ENCODE results near the gene LIPM. TPM values are rescaled to one million over a fixed set of nuclear protein-coding genes. Genes with fewer than 3 reads are reported as not detected.

The LIPM gene
- total RNA-seq, 8 experiments from 2014 or later, result not detected

- ATAC-seq (replicated peaks in 6 of 8), result no peak
- WGBS, 10 experiments, result 40 to 100% (median 67%) methylated on average over 1 of the region's 1 CpG; no CpG with 5 or more reads in 2 of the 10 experiments
- in situ Hi-C loops (cut with MboI; ENCODE audit: low pct_unique_long_range_greater_than_20kb in 2 of 9, low sequenced_read_pairs in 9 of 9, unreplicated experiment in 9 of 9), result no loop called here
These were observed 48.2 kb downstream of the LIPM start for GRCh38 chr10:88850712-88851111.

GRCh38 chr10:88851706-88852105 lies 49.2 kb downstream of the LIPM start, which contains the start of gene ANKRD22:
TSS of gene ANKRD22 (minus strand) at chr10:88851844. CDS start at chr10:88851607, 237 bp downstream.
- Histone ChIP-seq H3K27ac (no peak within 1 kb of the TSS), H3K4me1 (replicated peaks in 1 of 2) (no peaks in the 10 kb centered on the region), H3K4me3 (no peak within 1 kb of the TSS)
- ATAC-seq (replicated peaks in 6 of 8), result peak in 2 of 8 experiments; percentile 65 to 67
- 29 to 90% (median 78%) methylated on average over 1 to 5 of the region's 5 CpGs; no CpG with 5 or more reads in 1 of the 10 experiments for WGBS, 10 experiments
- in situ Hi-C loops (cut with MboI; ENCODE audit: low pct_unique_long_range_greater_than_20kb in 2 of 9, low sequenced_read_pairs in 9 of 9, unreplicated experiment in 9 of 9), result no loop called here

More at GRCh38 chr10:88850712-88851111, 48.2 kb downstream of the LIPM start:
- Histone ChIP-seq H3K4me3 (no peak overlapping the region), H3K4me1 (replicated peaks in 1 of 2) (no peaks in the 10 kb centered on the region), H3K27ac (no peak overlapping the region)

GRCh38 chr10:88852327-88852726 lies 49.8 kb downstream of the LIPM start:
- no peak for ATAC-seq (replicated peaks in 6 of 8)

GRCh38 chr10:88853155-88853881 lies 50.8 kb downstream of the LIPM start:
- H3K4me3 ChIP-seq, result no peak overlapping the region
- H3K4me1 ChIP-seq (replicated peaks in 1 of 2), result no peaks in the 10 kb centered on the region
- no peak overlapping the region for H3K27ac ChIP-seq
- WGBS, 10 experiments, result 43 to 83% (median 65%) methylated on average over 2 to 4 of the region's 4 CpGs
- in situ Hi-C loops (cut with MboI; ENCODE audit: low pct_unique_long_range_greater_than_20kb in 2 of 9, low sequenced_read_pairs in 9 of 9, unreplicated experiment in 9 of 9), result no loop called here
- ATAC-seq (replicated peaks in 6 of 8), result peak in 2 of 8 experiments; percentile 77 to 87

More at GRCh38 chr10:88852327-88852726, 49.8 kb downstream of the LIPM start:
- WGBS, 10 experiments, result 90 to 100% (median 94%) methylated on average over 1 to 4 of the region's 4 CpGs; no CpG with 5 or more reads in 2 of the 10 experiments
- no peak overlapping the region for H3K4me3 ChIP-seq
- in situ Hi-C loops (cut with MboI; ENCODE audit: low pct_unique_long_range_greater_than_20kb in 2 of 9, low sequenced_read_pairs in 9 of 9, unreplicated experiment in 9 of 9), result no loop called here
- H3K4me1 ChIP-seq (replicated peaks in 1 of 2), result no peaks in the 10 kb centered on the region
- H3K27ac ChIP-seq, result no peak overlapping the region

- Histone ChIP-seq H3K4me3 (no peak overlapping the region), H3K4me1 (replicated peaks in 1 of 2) (no peaks in the 10 kb centered on the region), H3K27ac (no peak overlapping the region)
- no peak for ATAC-seq (replicated peaks in 6 of 8)
- WGBS, 10 experiments, result 66 to 100% (median 100%) methylated on average over 1 to 3 of the region's 3 CpGs; no CpG with 5 or more reads in 1 of the 10 experiments
- in situ Hi-C loops (cut with MboI; ENCODE audit: low pct_unique_long_range_greater_than_20kb in 2 of 9, low sequenced_read_pairs in 9 of 9, unreplicated experiment in 9 of 9), result no loop called here
These were observed 52.2 kb downstream of the LIPM start for GRCh38 chr10:88854684-88855083.

GRCh38 chr10:88857831-88858230 lies 55.3 kb downstream of the LIPM start:
- Histone ChIP-seq H3K27ac (no peak overlapping the region), H3K4me3 (no peak overlapping the region), H3K4me1 (replicated peaks in 1 of 2) (no peaks in the 10 kb centered on the region)
- no peak for ATAC-seq (replicated peaks in 6 of 8)
- in situ Hi-C loops (cut with MboI; ENCODE audit: low pct_unique_long_range_greater_than_20kb in 2 of 9, low sequenced_read_pairs in 9 of 9, unreplicated experiment in 9 of 9), result no loop called here

GRCh38 chr10:88858491-88858890 lies 56.0 kb downstream of the LIPM start:
- Histone ChIP-seq H3K4me1 (replicated peaks in 1 of 2) (no peaks in the 10 kb centered on the region), H3K27ac (no peak overlapping the region), H3K4me3 (no peak overlapping the region)
- no peak for ATAC-seq (replicated peaks in 6 of 8)
- 36 to 100% (median 76%) methylated on average over 1 to 2 of the region's 2 CpGs; no CpG with 5 or more reads in 1 of the 10 experiments for WGBS, 10 experiments
- in situ Hi-C loops (cut with MboI; ENCODE audit: low pct_unique_long_range_greater_than_20kb in 2 of 9, low sequenced_read_pairs in 9 of 9, unreplicated experiment in 9 of 9), result no loop called here

GRCh38 chr10:88861036-88861435 lies 58.5 kb downstream of the LIPM start:
- Histone ChIP-seq H3K27ac (no peak overlapping the region), H3K4me1 (replicated peaks in 1 of 2) (no peaks in the 10 kb centered on the region), H3K4me3 (no peak overlapping the region)
- ATAC-seq (replicated peaks in 6 of 8), result no peak
- in situ Hi-C loops (cut with MboI; ENCODE audit: low pct_unique_long_range_greater_than_20kb in 2 of 9, low sequenced_read_pairs in 9 of 9, unreplicated experiment in 9 of 9), result no loop called here
- WGBS, 10 experiments, result 0 to 77% (median 40%) methylated on average over 1 of the region's 1 CpG; no CpG with 5 or more reads in 2 of the 10 experiments

- no peak overlapping the region for H3K4me3 ChIP-seq
- peaks cover 0 to 5% of the 10 kb centered on the region in 2 donors for H3K4me1 ChIP-seq (replicated peaks in 1 of 2)
- in situ Hi-C loops (cut with MboI; ENCODE audit: low pct_unique_long_range_greater_than_20kb in 2 of 9, low sequenced_read_pairs in 9 of 9, unreplicated experiment in 9 of 9), result no loop called here
- no peak for ATAC-seq (replicated peaks in 6 of 8)
- 80 to 95% (median 89%) methylated on average over 1 to 4 of the region's 4 CpGs; no CpG with 5 or more reads in 3 of the 10 experiments for WGBS, 10 experiments
- no peak overlapping the region for H3K27ac ChIP-seq
These were observed 62.8 kb downstream of the LIPM start for GRCh38 chr10:88865281-88865876.

GRCh38 chr10:88866454-88866853 lies 63.9 kb downstream of the LIPM start:
- WGBS, 10 experiments, result 68 to 100% (median 100%) methylated on average over 1 to 2 of the region's 2 CpGs; no CpG with 5 or more reads in 2 of the 10 experiments
- H3K4me3 ChIP-seq, result no peak overlapping the region
- in situ Hi-C loops (cut with MboI; ENCODE audit: low pct_unique_long_range_greater_than_20kb in 2 of 9, low sequenced_read_pairs in 9 of 9, unreplicated experiment in 9 of 9), result no loop called here
- H3K27ac ChIP-seq, result no peak overlapping the region
- peaks cover 0 to 5% of the 10 kb centered on the region in 2 donors for H3K4me1 ChIP-seq (replicated peaks in 1 of 2)
- ATAC-seq (replicated peaks in 6 of 8), result no peak

GRCh38 chr10:88870089-88870488 lies 67.6 kb downstream of the LIPM start:
- ATAC-seq (replicated peaks in 6 of 8), result peak in 3 of 8 experiments; percentile 92 to 98 (median 98)
- peaks cover 0 to 5% of the 10 kb centered on the region in 2 donors for H3K4me1 ChIP-seq (replicated peaks in 1 of 2)
- no peak overlapping the region for H3K4me3 ChIP-seq
- in situ Hi-C loops (cut with MboI; ENCODE audit: low pct_unique_long_range_greater_than_20kb in 2 of 9, low sequenced_read_pairs in 9 of 9, unreplicated experiment in 9 of 9), result no loop called here
- no peak overlapping the region for H3K27ac ChIP-seq
